ENCODE measurements around the gene MKNK1. TPM values are rescaled to one million over a fixed set of nuclear protein-coding genes. Genes with fewer than 3 reads are reported as not detected.

Gene MKNK1
- total RNA-seq, 1 donor from 2014 or later, result 77.6 TPM

DNA sequence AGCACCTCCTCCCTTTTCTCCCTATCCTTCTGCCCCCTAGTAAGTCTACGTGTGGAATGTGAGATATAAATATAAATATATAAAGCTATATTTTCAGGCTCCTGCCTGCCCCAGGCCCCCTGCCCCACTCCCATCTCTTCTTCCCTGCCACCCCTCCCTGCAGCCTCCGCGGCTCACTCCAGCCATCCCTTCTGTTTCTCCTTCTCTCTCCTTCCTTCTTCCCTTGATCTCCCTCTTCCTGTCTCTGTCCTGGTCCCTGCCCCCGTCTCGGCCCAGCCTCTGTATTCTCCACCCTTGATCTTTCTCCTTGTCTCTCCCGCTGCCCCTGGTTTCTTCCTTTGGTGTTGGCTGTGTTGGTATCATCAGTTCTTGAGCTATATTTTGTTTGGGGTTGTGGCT lies 91.3 kb downstream of the MKNK1 start:
- H3K4me3 ChIP-seq, result no peak overlapping the region
- H3K27me3 ChIP-seq (ENCODE audit: low read depth), result peaks cover 14% of the 10 kb centered on the region
- intact Hi-C loops (cut with DNase I), result no loop called here
- DNase-seq (no peak), ATAC-seq (no peak)
- H3K9me3 ChIP-seq, result no peaks in the 10 kb centered on the region
- no peak overlapping the region for H3K27ac ChIP-seq
- no peaks in the 10 kb centered on the region for H3K36me3 ChIP-seq
- no peaks in the 10 kb centered on the region for H3K4me1 ChIP-seq
- no peak for TF ChIP-seq CTCF (IDR thresholded peaks at IDR 0.05)

- intact Hi-C loops (cut with DNase I), result no loop called here
- peaks cover 11% of the 10 kb centered on the region for H3K27me3 ChIP-seq (ENCODE audit: low read depth)
- H3K4me1 ChIP-seq, result no peaks in the 10 kb centered on the region
- H3K4me3 ChIP-seq, result no peak overlapping the region
- H3K9me3 ChIP-seq, result no peaks in the 10 kb centered on the region
- ATAC-seq, result no peak
- no peak overlapping the region for H3K27ac ChIP-seq
- no peak for TF ChIP-seq CTCF (IDR thresholded peaks at IDR 0.05)
- no peak for DNase-seq
- H3K36me3 ChIP-seq, result no peaks in the 10 kb centered on the region
Observed at GRCh38 chr1:46512135-46512791, 91.8 kb downstream of the MKNK1 start.

- ATAC-seq, result no peak
- intact Hi-C loops (cut with DNase I), result no loop called here
- H3K4me1 ChIP-seq, result no peaks in the 10 kb centered on the region
- TF ChIP-seq CTCF (IDR thresholded peaks at IDR 0.05), result no peak
- H3K36me3 ChIP-seq, result no peaks in the 10 kb centered on the region
- no peak overlapping the region for H3K27ac ChIP-seq
- H3K27me3 ChIP-seq (ENCODE audit: low read depth), result peaks cover 11% of the 10 kb centered on the region
- no peaks in the 10 kb centered on the region for H3K9me3 ChIP-seq
- no peak for DNase-seq
- H3K4me3 ChIP-seq, result no peak overlapping the region
Observed at GRCh38 chr1:46510998-46511365, 93.1 kb downstream of the MKNK1 start.

GRCh38 chr1:46510341-46510997 lies 93.6 kb downstream of the MKNK1 start:
- H3K27me3 ChIP-seq (ENCODE audit: low read depth), result peaks cover 11% of the 10 kb centered on the region
- ATAC-seq, result no peak
- no peak overlapping the region for H3K27ac ChIP-seq
- no peak for DNase-seq
- intact Hi-C loops (cut with DNase I), result no loop called here
- no peak for TF ChIP-seq CTCF (IDR thresholded peaks at IDR 0.05)
- H3K4me3 ChIP-seq, result no peak overlapping the region
- H3K9me3 ChIP-seq, result no peaks in the 10 kb centered on the region
- H3K4me1 ChIP-seq, result no peaks in the 10 kb centered on the region
- no peaks in the 10 kb centered on the region for H3K36me3 ChIP-seq

DNA sequence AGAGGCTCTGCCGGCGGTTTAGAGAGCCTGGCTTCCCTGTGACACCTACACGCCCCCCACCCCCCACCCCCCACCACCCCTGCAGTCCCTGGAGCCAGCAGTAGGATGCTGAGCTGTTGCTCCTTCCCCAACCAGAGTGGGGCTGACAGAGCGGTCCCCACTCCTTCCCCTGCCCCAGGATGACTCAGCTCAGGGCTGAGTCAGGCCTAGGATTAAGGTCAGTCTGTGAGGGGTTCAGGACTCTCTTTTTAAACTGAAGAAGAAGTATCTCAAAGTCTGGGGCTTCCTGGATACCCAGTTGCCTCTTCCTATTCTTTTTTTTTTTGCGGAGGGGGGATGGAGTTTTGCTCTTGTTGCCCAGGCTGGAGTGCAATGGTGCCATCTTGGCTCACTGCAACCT lies 95.3 kb downstream of the MKNK1 start:
- H3K27ac ChIP-seq, result no peak overlapping the region
- H3K4me3 ChIP-seq, result no peak overlapping the region
- no peak for DNase-seq
- no peaks in the 10 kb centered on the region for H3K4me1 ChIP-seq
- H3K36me3 ChIP-seq, result no peaks in the 10 kb centered on the region
- no peaks in the 10 kb centered on the region for H3K9me3 ChIP-seq
- ATAC-seq, result no peak
- intact Hi-C loops (cut with DNase I), result no loop called here
- no peak for TF ChIP-seq CTCF (IDR thresholded peaks at IDR 0.05)
- H3K27me3 ChIP-seq (ENCODE audit: low read depth), result peaks cover 11% of the 10 kb centered on the region

Other genes with a start within 250 kb of the MKNK1 start
- gene FAAH, start 210.0 kb downstream of the MKNK1 start, total RNA-seq, result 32.4 TPM
- not detected for gene DMBX1, start 114.4 kb downstream of the MKNK1 start, total RNA-seq
- not detected for gene KNCN, start 52.6 kb downstream of the MKNK1 start, total RNA-seq
- gene MOB3C, start 12.5 kb upstream of the MKNK1 start, total RNA-seq, result 30.2 TPM
- 34.9 TPM for gene ATPAF1, start 64.1 kb upstream of the MKNK1 start, total RNA-seq
- gene TEX38, start 67.6 kb upstream of the MKNK1 start, total RNA-seq, result not detected
- 116 TPM for gene EFCAB14, start 114.8 kb upstream of the MKNK1 start, total RNA-seq
- gene CYP4B1, start 194.8 kb upstream of the MKNK1 start, total RNA-seq, result 210 TPM